Liver (tissue), 3 donors: ENCODE results near the gene BRD2.

ENCODE experiments used
- CTCF ChIP-seq: fragments of 150-350 bp; IDR thresholded peaks from 2 replicates; pipeline ENCODE4 v1.5.1; 2017; ENCODE audit warnings: improper control_type of control experiment, low read depth, low read length; ENCODE audit not compliant: missing input control
- EGR1 ChIP-seq, 2 donors: IDR thresholded peaks; 2 replicates each; pipeline ENCODE4 v1.6.1; 2016 to 2018; ENCODE audit warnings: antibody characterized with exemption in 2 of 2, low read depth in 2 of 2
- HNF4A ChIP-seq, 2 donors: conservative IDR thresholded peaks; 2 replicates each; pipeline ENCODE4 v1.6.1; 2016; ENCODE audit warnings: antibody characterized with exemption in 2 of 2, mild to moderate bottlenecking in 2 of 2
- HNF4G ChIP-seq: IDR thresholded peaks from 2 replicates; pipeline ENCODE4 v1.6.1; 2016; ENCODE audit warnings: antibody characterized with exemption
- MAX ChIP-seq: IDR thresholded peaks from 2 replicates; pipeline ENCODE4 v1.6.1; 2016; ENCODE audit warnings: antibody characterized with exemption
- NR2F2 ChIP-seq: IDR thresholded peaks from 2 replicates; pipeline ENCODE4 v1.6.1; 2016; ENCODE audit warnings: antibody characterized with exemption
- RAD21 ChIP-seq, 2 donors: IDR thresholded peaks; 2 replicates each; pipeline ENCODE4 v1.6.1; 2016; ENCODE audit warnings: antibody characterized with exemption in 2 of 2, mild to moderate bottlenecking in 2 of 2
- REST ChIP-seq: IDR thresholded peaks from 2 replicates; pipeline ENCODE4 v1.6.1; 2016; ENCODE audit warnings: antibody characterized with exemption, mild to moderate bottlenecking
- RXRA ChIP-seq, 2 donors: IDR thresholded peaks; 2 replicates each; pipeline ENCODE4 v1.6.1; 2017 to 2018; ENCODE audit warnings: antibody characterized with exemption in 2 of 2, mild to moderate bottlenecking in 1 of 2
- donor health status: healthy.
- donor health status: healthy.

GRCh38 chr6:32993363-32993973 lies 25.1 kb downstream of the BRD2 start:
- TF ChIP-seq EGR1 (IDR thresholded peaks at IDR 0.05; ENCODE audit: low read depth in 2 of 2) = no peak
- TF ChIP-seq CTCF = no peak
- no peak for TF ChIP-seq MAX
- no peak for TF ChIP-seq HNF4A (conservative IDR thresholded peaks at IDR 0.05)
- TF ChIP-seq RXRA (IDR thresholded peaks at IDR 0.05) = no peak
- no peak for TF ChIP-seq REST
- TF ChIP-seq NR2F2 = no peak
- no peak for TF ChIP-seq RAD21 (IDR thresholded peaks at IDR 0.05)
- TF ChIP-seq HNF4G = no peak
